Measurements from ENCODE around the gene GSTP1. TPM values are rescaled to one million over a fixed set of nuclear protein-coding genes. Genes with fewer than 3 reads are reported as not detected.
"Not testable (repeated sequence)": the region's sequence is repeated elsewhere in the genome, so short reads cannot be mapped to it uniquely, and the experiment has no call there.

GSTP1 gene
- total RNA-seq, 1 experiment from 2014 or later = 2,979 TPM

GRCh38 chr11:67581469-67581868 is 2.1 kb upstream of the GSTP1 start:
- peak; percentile 55 for DNase-seq
- no peak overlapping the region for H3K4me3 ChIP-seq (ENCODE audit: insufficient read depth, low read depth, low read length)
- no peaks in the 10 kb centered on the region for H3K27me3 ChIP-seq (ENCODE audit: control insufficient read depth, insufficient read depth, low read length)
- H3K36me3 ChIP-seq (replicated peaks; ENCODE audit: control insufficient read depth, insufficient read depth, low read length) = peaks cover 17% of the 10 kb centered on the region

- H3K27me3 ChIP-seq (ENCODE audit: control insufficient read depth, insufficient read depth, low read length) = no peaks in the 10 kb centered on the region
- no peak overlapping the region for H3K4me3 ChIP-seq (ENCODE audit: insufficient read depth, low read depth, low read length)
- peaks cover 23% of the 10 kb centered on the region for H3K36me3 ChIP-seq (replicated peaks; ENCODE audit: control insufficient read depth, insufficient read depth, low read length)
- DNase-seq = no peak
Observed at GRCh38 chr11:67582011-67582410, 1.6 kb upstream of the GSTP1 start.

GRCh38 chr11:67584205-67584880 is 731 bp downstream of the GSTP1 start:
- peak; percentile 83 for DNase-seq

GRCh38 chr11:67584881-67585873 is 1.6 kb downstream of the GSTP1 start:
- peak; percentile 52 for DNase-seq
- Histone ChIP-seq H3K27me3 (ENCODE audit: control insufficient read depth, insufficient read depth, low read length) (no peaks in the 10 kb centered on the region), H3K36me3 (replicated peaks; ENCODE audit: control insufficient read depth, insufficient read depth, low read length) (peaks cover 23% of the 10 kb centered on the region), H3K4me3 (ENCODE audit: insufficient read depth, low read depth, low read length) (peak overlapping the region; percentile 92)

More at GRCh38 chr11:67584205-67584880, 731 bp downstream of the GSTP1 start:
- Histone ChIP-seq H3K27me3 (ENCODE audit: control insufficient read depth, insufficient read depth, low read length) (no peaks in the 10 kb centered on the region), H3K4me3 (ENCODE audit: insufficient read depth, low read depth, low read length) (peak overlapping the region; percentile 92), H3K36me3 (replicated peaks; ENCODE audit: control insufficient read depth, insufficient read depth, low read length) (peaks cover 23% of the 10 kb centered on the region)

- Histone ChIP-seq H3K4me3 (ENCODE audit: insufficient read depth, low read depth, low read length) (no peak overlapping the region), H3K36me3 (replicated peaks; ENCODE audit: control insufficient read depth, insufficient read depth, low read length) (peaks cover 23% of the 10 kb centered on the region), H3K27me3 (ENCODE audit: control insufficient read depth, insufficient read depth, low read length) (no peaks in the 10 kb centered on the region)
- no peak for DNase-seq
Observed at GRCh38 chr11:67585911-67586310, 2.3 kb downstream of the GSTP1 start.

- Histone ChIP-seq H3K36me3 (replicated peaks; ENCODE audit: control insufficient read depth, insufficient read depth, low read length) (peaks cover 23% of the 10 kb centered on the region), H3K4me3 (ENCODE audit: insufficient read depth, low read depth, low read length) (no peak overlapping the region), H3K27me3 (ENCODE audit: control insufficient read depth, insufficient read depth, low read length) (no peaks in the 10 kb centered on the region)
- DNase-seq = no peak
Observed at GRCh38 chr11:67586568-67587250, 3.1 kb downstream of the GSTP1 start.

GRCh38 chr11:67588136-67588503 is 4.5 kb downstream of the GSTP1 start:
- Histone ChIP-seq H3K27me3 (ENCODE audit: control insufficient read depth, insufficient read depth, low read length) (no peaks in the 10 kb centered on the region), H3K4me3 (ENCODE audit: insufficient read depth, low read depth, low read length) (no peak overlapping the region), H3K36me3 (replicated peaks; ENCODE audit: control insufficient read depth, insufficient read depth, low read length) (peaks cover 23% of the 10 kb centered on the region)
- no peak for DNase-seq

- DNase-seq; H3K27me3 ChIP-seq (ENCODE audit: control insufficient read depth, insufficient read depth, low read length); H3K4me3 ChIP-seq (ENCODE audit: insufficient read depth, low read depth, low read length): not testable (repeated sequence)
- peaks cover 23% of the 10 kb centered on the region for H3K36me3 ChIP-seq (replicated peaks; ENCODE audit: control insufficient read depth, insufficient read depth, low read length)
Observed at GRCh38 chr11:67588899-67589415, 5.3 kb downstream of the GSTP1 start.

GRCh38 chr11:67592880-67593564 is 9.4 kb downstream of the GSTP1 start:
- no peak overlapping the region for H3K4me3 ChIP-seq (ENCODE audit: insufficient read depth, low read depth, low read length)
- no peak for DNase-seq
- H3K36me3 ChIP-seq (replicated peaks; ENCODE audit: control insufficient read depth, insufficient read depth, low read length) = no peaks in the 10 kb centered on the region
- H3K27me3 ChIP-seq (ENCODE audit: control insufficient read depth, insufficient read depth, low read length) = no peaks in the 10 kb centered on the region; the same call in 1 of the 2 replicates

- Histone ChIP-seq H3K36me3 (replicated peaks; ENCODE audit: control insufficient read depth, insufficient read depth, low read length) (no peaks in the 10 kb centered on the region), H3K4me3 (ENCODE audit: insufficient read depth, low read depth, low read length) (no peak overlapping the region), H3K27me3 (ENCODE audit: control insufficient read depth, insufficient read depth, low read length) (no peaks in the 10 kb centered on the region; the same call in 1 of the 2 replicates)
- DNase-seq = no peak
Observed at GRCh38 chr11:67593565-67593905, 9.9 kb downstream of the GSTP1 start.

- H3K36me3 ChIP-seq (replicated peaks; ENCODE audit: control insufficient read depth, insufficient read depth, low read length) = no peaks in the 10 kb centered on the region
- no peak overlapping the region for H3K4me3 ChIP-seq (ENCODE audit: insufficient read depth, low read depth, low read length)
- H3K27me3 ChIP-seq (ENCODE audit: control insufficient read depth, insufficient read depth, low read length) = no peaks in the 10 kb centered on the region; the same call in 1 of the 2 replicates
- no peak for DNase-seq
Observed at GRCh38 chr11:67594480-67594879, 10.9 kb downstream of the GSTP1 start.

- Histone ChIP-seq H3K4me3 (ENCODE audit: insufficient read depth, low read depth, low read length) (no peak overlapping the region), H3K36me3 (replicated peaks; ENCODE audit: control insufficient read depth, insufficient read depth, low read length) (no peaks in the 10 kb centered on the region), H3K27me3 (ENCODE audit: control insufficient read depth, insufficient read depth, low read length) (no peaks in the 10 kb centered on the region; the same call in 1 of the 2 replicates)
- no peak for DNase-seq
Observed at GRCh38 chr11:67596753-67597300, 13.2 kb downstream of the GSTP1 start.

- not testable (repeated sequence) for H3K27me3 ChIP-seq (ENCODE audit: control insufficient read depth, insufficient read depth, low read length); DNase-seq; H3K4me3 ChIP-seq (ENCODE audit: insufficient read depth, low read depth, low read length); H3K36me3 ChIP-seq (replicated peaks; ENCODE audit: control insufficient read depth, insufficient read depth, low read length)
Observed at GRCh38 chr11:67597458-67597857, 13.8 kb downstream of the GSTP1 start.

- H3K4me3 ChIP-seq (ENCODE audit: insufficient read depth, low read depth, low read length); H3K36me3 ChIP-seq (replicated peaks; ENCODE audit: control insufficient read depth, insufficient read depth, low read length); DNase-seq; H3K27me3 ChIP-seq (ENCODE audit: control insufficient read depth, insufficient read depth, low read length): not testable (repeated sequence)
Observed at GRCh38 chr11:67597963-67598362, 14.4 kb downstream of the GSTP1 start.

All from H7 (cell line).